Tibial nerve (tissue), 4 donors: ENCODE results near the gene B3GNT4. TPM values are rescaled to one million over a fixed set of nuclear protein-coding genes. Genes with fewer than 3 reads are reported as not detected.
"Not testable (repeated sequence)": the region's sequence is repeated elsewhere in the genome, so short reads cannot be mapped to it uniquely, and the experiment has no call there.

ENCODE experiments used
- DNase-seq, 2 donors: peaks; one replicate each; pipeline ENCODE4 v3.0.0-alpha.2; 2019; ENCODE audit warnings: low spot score in 2 of 2
- H3K27ac ChIP-seq, 4 donors: fragments of 200-600 bp; sonication (generic) in 3 of 4; one replicate each; pipeline ENCODE4 v1.5.1; 2017 to 2019; ENCODE audit warnings: mild to moderate bottlenecking in 1 of 4
- H3K27me3 ChIP-seq, 2 donors: fragments of 200-600 bp; sonication (generic) in 1 of 2; one replicate each; pipeline versions ENCODE4 v1.5.1 to v1.6.0; 2017 to 2019
- H3K36me3 ChIP-seq, 3 donors: fragments of 200-600 bp; sonication (generic); one replicate each; pipeline ENCODE4 v1.5.1; 2018 to 2019
- H3K4me1 ChIP-seq, 4 donors: fragments of 200-600 bp; sonication (generic) in 3 of 4; one replicate each; pipeline ENCODE4 v1.5.1; 2017 to 2019
- H3K4me3 ChIP-seq, 4 donors: fragments of 200-600 bp; sonication (generic) in 3 of 4; one replicate each; pipeline ENCODE4 v1.5.1; 2017 to 2019; ENCODE audit warnings: mild to moderate bottlenecking in 1 of 4, moderate library complexity in 1 of 4
- H3K9me3 ChIP-seq, 4 donors: fragments of 200-600 bp; sonication (generic) in 3 of 4; one replicate each; pipeline ENCODE4 v1.5.1; 2017 to 2019
- CTCF ChIP-seq, 5 experiments: fragments of 200-600 bp in 3 of 5; fragments of 450-650 bp in 2 of 5; sonication (generic) in 3 of 5; IDR thresholded peaks; one replicate each; pipeline ENCODE4 v1.5.1; 2016 to 2019; ENCODE audit warnings: antibody characterized with exemption in 5 of 5, mild to moderate bottlenecking in 3 of 5, moderate library complexity in 2 of 5
- EP300 ChIP-seq, 2 donors: sonication (generic); formaldehyde crosslinking; IDR thresholded peaks; one replicate each; pipeline ENCODE4 v1.6.1; 2017; ENCODE audit warnings: antibody characterized with exemption in 2 of 2, mild to moderate bottlenecking in 1 of 2
- POLR2A ChIP-seq, 2 donors: fragments of 450-650 bp; IDR thresholded peaks; one replicate each; pipeline ENCODE4 v1.6.1; 2017; ENCODE audit warnings: antibody characterized with exemption in 2 of 2, mild to moderate bottlenecking in 2 of 2, moderate library complexity in 2 of 2
- WGBS, 2 donors: methylation state at CpG; one replicate each; pipeline ENCODE4 v1.1.5; 2018; 5-methylcytosine and 5-hydroxymethylcytosine counted together
- total RNA-seq, 4 donors: library from RNA; depleted of rRNA; stranded (reverse); fragments of >200 nt; gene quantifications; one replicate each; pipeline ENCODE4 v1.1.0, GENCODE V29; 2016

B3GNT4 gene
- total RNA-seq, 4 donors from 2014 or later = 0.30 TPM; not detected in 3

- no peak for DNase-seq
- 91 to 94% methylated on average over 5 of the region's 5 CpGs for WGBS, 2 donors
- Histone ChIP-seq H3K4me1 (no peaks in the 10 kb centered on the region), H3K27ac (no peak overlapping the region), H3K27me3 (no peaks in the 10 kb centered on the region), H3K9me3 (no peaks in the 10 kb centered on the region), H3K4me3 (no peak overlapping the region), H3K36me3 (no peaks in the 10 kb centered on the region)
- TF ChIP-seq EP300 (IDR thresholded peaks at IDR 0.05) (no peak), POLR2A (IDR thresholded peaks at IDR 0.05) (no peak), CTCF (IDR thresholded peaks at IDR 0.05) (no peak)
Measured at GRCh38 chr12:122171399-122171798, 32.1 kb upstream of the B3GNT4 start.

- TF ChIP-seq POLR2A (IDR thresholded peaks at IDR 0.05) = no peak
- no peak for TF ChIP-seq EP300 (IDR thresholded peaks at IDR 0.05)
- no peak for TF ChIP-seq CTCF (IDR thresholded peaks at IDR 0.05)
- Histone ChIP-seq H3K9me3 (no peaks in the 10 kb centered on the region), H3K4me1 (no peaks in the 10 kb centered on the region), H3K36me3 (no peaks in the 10 kb centered on the region), H3K27me3 (no peaks in the 10 kb centered on the region), H3K27ac (no peak overlapping the region), H3K4me3 (no peak overlapping the region)
- no peak for DNase-seq
- WGBS, 2 donors = 74 to 79% methylated on average over 17 of the region's 17 CpGs
Measured at GRCh38 chr12:122172262-122172939, 31.1 kb upstream of the B3GNT4 start.

GRCh38 chr12:122174155-122174845, 29.2 kb upstream of the B3GNT4 start, which contains the start of gene IL31:
Gene IL31 (minus strand): TSS chr12:122174221. CDS start chr12:122174172, 49 bp downstream.
- TF ChIP-seq POLR2A (IDR thresholded peaks at IDR 0.05) (no peak), CTCF (IDR thresholded peaks at IDR 0.05) (no peak), EP300 (IDR thresholded peaks at IDR 0.05) (no peak)
- Histone ChIP-seq H3K4me1 (no peaks in the 10 kb centered on the region), H3K4me3 (no peak within 1 kb of the TSS), H3K27me3 (no peaks in the 10 kb centered on the region), H3K36me3 (no peaks in the 10 kb centered on the region), H3K27ac (no peak within 1 kb of the TSS), H3K9me3 (no peaks in the 10 kb centered on the region)
- WGBS, 2 donors = 90 to 91% methylated on average over 17 of the region's 17 CpGs
- no peak for DNase-seq

GRCh38 chr12:122176473-122176872, 27.0 kb upstream of the B3GNT4 start:
- not testable (repeated sequence) for H3K27ac ChIP-seq, H3K4me1 ChIP-seq, H3K9me3 ChIP-seq, H3K27me3 ChIP-seq, H3K36me3 ChIP-seq, DNase-seq, H3K4me3 ChIP-seq
- WGBS, 2 donors = 87 to 91% methylated on average over 4 of the region's 4 CpGs

- DNase-seq = no peak
- Histone ChIP-seq H3K4me1 (peaks cover 0 to 11% (median 4%) of the 10 kb centered on the region in 4 donors), H3K27ac (no peak within 1 kb of the TSS), H3K4me3 (peak within 1 kb of the TSS; percentile 27 to 54 (median 36)), H3K36me3 (no peaks in the 10 kb centered on the region), H3K27me3 (peaks cover 0 to 29% of the 10 kb centered on the region in 2 donors), H3K9me3 (no peaks in the 10 kb centered on the region)
- TF ChIP-seq POLR2A (IDR thresholded peaks at IDR 0.05) (no peak), CTCF (IDR thresholded peaks at IDR 0.05) (no peak), EP300 (IDR thresholded peaks at IDR 0.05) (no peak)
- 4 to 28% methylated on average over 4 to 62 of the region's 63 CpGs for WGBS, 2 donors
Measured at GRCh38 chr12:122182887-122183587, 20.5 kb upstream of the B3GNT4 start, which contains the start of gene LRRC43. Gene LRRC43 (plus strand): TSS chr12:122183123. CDS start chr12:122183145, 22 bp downstream.
